Gastrocnemius medialis (tissue), 4 donors: ENCODE results near the gene RNF114. TPM values are rescaled to one million over a fixed set of nuclear protein-coding genes. Genes with fewer than 3 reads are reported as not detected.
A peak's percentile ranks its signal among the peaks of the same experiment; 100 is the strongest.

Experiments used
- ATAC-seq, 2 donors: fragments of 150-250 bp; one replicate each; pipeline ENCODE4 v1.9.1; 2016
- DNase-seq, 2 donors: peaks; one replicate each; pipeline ENCODE4 v3.0.0-alpha.2; 2019
- H3K27ac ChIP-seq, 4 donors: fragments of 200-600 bp; sonication (generic); 1 replicate in 1 of 4; 2 replicates in 3 of 4; pipeline ENCODE4 v1.5.1; 2016 to 2018; ENCODE audit warnings: mild to moderate bottlenecking in 2 of 4, moderate library complexity in 1 of 4
- H3K27me3 ChIP-seq, 3 donors: fragments of 200-600 bp; sonication (generic) in 2 of 3; 1 replicate in 1 of 3; 2 replicates in 2 of 3; pipeline versions ENCODE4 v1.5.1 to v1.6.0; 2016 to 2019; ENCODE audit warnings: mild to moderate bottlenecking in 1 of 3, moderate library complexity in 1 of 3
- H3K36me3 ChIP-seq, 2 donors: fragments of 200-600 bp; sonication (generic) in 1 of 2; one replicate each; pipeline ENCODE4 v1.5.1; 2017 to 2018
- H3K4me1 ChIP-seq, 2 donors: fragments of 200-600 bp; sonication (generic) in 1 of 2; one replicate each; pipeline ENCODE4 v1.5.1; 2016 to 2017; ENCODE audit warnings: mild to moderate bottlenecking in 2 of 2
- H3K4me3 ChIP-seq, 4 donors: fragments of 200-600 bp; sonication (generic) in 3 of 4; 1 replicate in 1 of 4; 2 replicates in 3 of 4; pipeline ENCODE4 v1.5.1; 2016 to 2019; ENCODE audit warnings: mild to moderate bottlenecking in 2 of 4
- H3K9me3 ChIP-seq, 3 donors: fragments of 200-600 bp; sonication (generic) in 2 of 3; 1 replicate in 1 of 3; 2 replicates in 2 of 3; pipeline ENCODE4 v1.5.1; 2016 to 2019
- POLR2A ChIP-seq, 2 donors: fragments of 450-650 bp; IDR thresholded peaks; one replicate each; pipeline ENCODE4 v1.6.1; 2017; ENCODE audit warnings: antibody characterized with exemption in 2 of 2, mild to moderate bottlenecking in 2 of 2, moderate library complexity in 2 of 2
- in situ Hi-C, 4 donors: fragments of 200-750 bp; cut with MboI; loops; one replicate each; pipeline versions ENCODE4 v1.15.0 to v1.8.0; 2017; ENCODE audit warnings: low sequenced_read_pairs in 4 of 4
- intact Hi-C: fragments of 100-400 bp; cut with DNase I; formaldehyde crosslinking; loops from one replicate; pipeline ENCODE4 v1.15.1; 2023; ENCODE audit warnings: low total_unique reads
- total RNA-seq, 4 donors: library from RNA; depleted of rRNA; stranded (reverse); fragments of >200 nt; gene quantifications; one replicate each; pipeline versions ENCODE4 v1.1.0 to v1.2.3, GENCODE V29; 2016
- TF ChIP-seq, protein P1 (sequence below), 5 experiments: fragments of 450-650 bp in 3 of 5; fragments of 200-600 bp in 2 of 5; sonication (generic) in 2 of 5; IDR thresholded peaks in 4 of 5; conservative IDR thresholded peaks in 1 of 5; 1 replicate in 4 of 5; 2 replicates in 1 of 5; pipeline ENCODE4 v1.5.1; 2016 to 2019; ENCODE audit warnings: antibody characterized with exemption in 5 of 5, mild to moderate bottlenecking in 3 of 5, moderate library complexity in 3 of 5

RNF114 gene
- total RNA-seq, 4 donors from 2014 or later: 133 to 216 (median 172) TPM

DNA sequence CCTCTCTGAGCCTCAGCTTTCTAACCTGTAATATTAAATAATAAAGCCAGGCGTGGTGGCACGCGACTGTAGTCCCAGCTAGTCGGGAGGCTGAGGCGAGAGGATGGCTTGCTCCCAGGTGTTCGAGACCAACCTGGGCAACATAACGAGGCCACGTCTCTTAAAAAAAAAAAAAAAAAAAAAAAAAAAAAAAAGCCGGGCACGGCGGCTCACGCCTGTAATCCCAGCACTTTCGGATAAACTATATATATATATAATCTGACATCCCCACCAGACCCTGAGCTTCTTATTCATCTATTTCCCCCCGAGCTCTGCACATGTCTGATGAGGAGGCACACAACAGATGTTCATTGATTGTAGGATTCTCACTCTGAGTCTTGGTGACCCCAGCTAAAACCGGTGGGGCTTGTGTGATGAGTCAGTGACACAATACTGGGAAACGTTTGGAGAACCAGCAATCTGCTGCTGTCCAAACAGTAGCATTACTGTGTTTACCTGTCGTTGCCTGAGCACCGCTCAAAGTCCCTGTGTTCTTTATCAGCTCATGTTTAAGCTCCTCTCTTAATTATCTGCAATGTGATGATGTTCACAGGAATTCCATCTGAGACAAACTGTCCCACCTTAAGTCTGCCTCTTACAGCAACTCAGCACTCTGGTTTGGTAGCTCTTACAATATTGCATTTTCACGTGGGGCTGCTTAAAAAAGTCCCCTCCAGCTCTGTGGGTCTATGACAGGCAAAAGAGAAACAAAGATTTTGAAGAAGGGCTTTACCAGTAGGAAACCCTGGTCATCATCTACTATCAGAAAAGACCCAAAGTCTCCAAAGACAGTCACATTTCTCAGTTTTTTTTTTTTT lies 19.8 kb upstream of the RNF114 start:
- TF ChIP-seq POLR2A (IDR thresholded peaks at IDR 0.05): no peak
- TF ChIP-seq, protein P1, sequence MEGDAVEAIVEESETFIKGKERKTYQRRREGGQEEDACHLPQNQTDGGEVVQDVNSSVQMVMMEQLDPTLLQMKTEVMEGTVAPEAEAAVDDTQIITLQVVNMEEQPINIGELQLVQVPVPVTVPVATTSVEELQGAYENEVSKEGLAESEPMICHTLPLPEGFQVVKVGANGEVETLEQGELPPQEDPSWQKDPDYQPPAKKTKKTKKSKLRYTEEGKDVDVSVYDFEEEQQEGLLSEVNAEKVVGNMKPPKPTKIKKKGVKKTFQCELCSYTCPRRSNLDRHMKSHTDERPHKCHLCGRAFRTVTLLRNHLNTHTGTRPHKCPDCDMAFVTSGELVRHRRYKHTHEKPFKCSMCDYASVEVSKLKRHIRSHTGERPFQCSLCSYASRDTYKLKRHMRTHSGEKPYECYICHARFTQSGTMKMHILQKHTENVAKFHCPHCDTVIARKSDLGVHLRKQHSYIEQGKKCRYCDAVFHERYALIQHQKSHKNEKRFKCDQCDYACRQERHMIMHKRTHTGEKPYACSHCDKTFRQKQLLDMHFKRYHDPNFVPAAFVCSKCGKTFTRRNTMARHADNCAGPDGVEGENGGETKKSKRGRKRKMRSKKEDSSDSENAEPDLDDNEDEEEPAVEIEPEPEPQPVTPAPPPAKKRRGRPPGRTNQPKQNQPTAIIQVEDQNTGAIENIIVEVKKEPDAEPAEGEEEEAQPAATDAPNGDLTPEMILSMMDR (IDR thresholded peaks at IDR 0.05 in 4 of 5, conservative IDR thresholded peaks at IDR 0.05 in 1 of 5): no peak
- Histone ChIP-seq H3K27me3 (no peaks in the 10 kb centered on the region), H3K27ac (peak overlapping the region; percentile 94 to 100 (median 96)), H3K4me1 (peaks cover 32 to 37% of the 10 kb centered on the region in 2 donors), H3K4me3 (peak overlapping the region; percentile 84 to 99 (median 92)), H3K36me3 (no peaks in the 10 kb centered on the region), H3K9me3 (no peaks in the 10 kb centered on the region)
- intact Hi-C loops: loop anchor here (10.0 kb wide), 1 partner anchor 202 kb away; the partner anchor contains the start of gene B4GALT5
- DNase-seq: no peak
- ATAC-seq: peak in 1 of 2 donors; percentile 8
- in situ Hi-C loops: no loop called here

DNA sequence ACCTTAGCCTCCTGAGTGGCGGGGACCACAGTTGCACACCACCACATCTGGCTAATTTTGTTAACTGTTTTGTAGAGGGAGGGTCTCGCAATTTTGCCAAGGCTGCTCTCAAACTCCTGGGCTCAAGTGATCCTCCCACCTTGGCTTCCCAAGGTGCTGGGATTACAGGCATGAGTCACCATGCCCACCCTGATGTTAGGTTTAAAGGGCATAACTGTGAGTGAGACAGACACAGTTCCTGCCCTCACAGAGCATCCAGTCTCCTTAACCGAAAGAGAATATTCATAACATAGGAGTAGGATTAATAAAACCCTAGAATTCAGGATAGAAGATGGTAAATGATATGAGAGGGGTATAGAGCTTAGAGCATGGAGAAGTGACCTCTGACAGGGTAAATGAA lies 17.8 kb upstream of the RNF114 start:
- DNase-seq (no peak), ATAC-seq (no peak)
- Histone ChIP-seq H3K4me1 (peaks cover 18 to 23% of the 10 kb centered on the region in 2 donors), H3K27me3 (no peaks in the 10 kb centered on the region), H3K27ac (no peak overlapping the region), H3K4me3 (no peak overlapping the region), H3K9me3 (no peaks in the 10 kb centered on the region), H3K36me3 (no peaks in the 10 kb centered on the region)
- intact Hi-C loops (loop anchor here (10.0 kb wide), 1 partner anchor 204 kb away; the partner anchor contains the start of gene B4GALT5), in situ Hi-C loops (no loop called here)
- TF ChIP-seq POLR2A (IDR thresholded peaks at IDR 0.05): no peak

DNA sequence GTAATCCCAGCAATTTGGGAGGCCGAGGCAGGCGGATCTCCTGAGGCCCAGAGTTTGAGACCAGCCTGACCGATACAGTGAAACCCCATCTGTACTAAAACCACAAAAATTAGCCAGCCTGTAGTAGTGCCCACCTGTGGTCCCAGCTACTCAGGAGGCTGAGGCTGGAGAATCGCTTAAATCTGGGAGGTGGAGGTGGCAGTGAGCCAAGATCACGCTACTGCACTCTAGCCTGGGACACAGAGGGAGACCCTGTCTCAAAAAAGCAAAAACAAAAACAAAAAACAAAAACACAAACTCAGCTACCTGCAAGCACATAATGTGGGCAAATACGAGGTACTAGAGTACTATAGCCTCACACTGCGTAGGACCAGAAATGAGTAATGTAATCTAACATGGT lies 17.2 kb upstream of the RNF114 start:
- H3K9me3 ChIP-seq: no peaks in the 10 kb centered on the region
- DNase-seq (no peak), ATAC-seq (no peak)
- no peaks in the 10 kb centered on the region for H3K36me3 ChIP-seq
- H3K4me3 ChIP-seq: no peak overlapping the region
- TF ChIP-seq, protein P1 (IDR thresholded peaks at IDR 0.05 in 4 of 5, conservative IDR thresholded peaks at IDR 0.05 in 1 of 5): no peak
- TF ChIP-seq POLR2A (IDR thresholded peaks at IDR 0.05): no peak
- no peaks in the 10 kb centered on the region for H3K27me3 ChIP-seq
- no peak overlapping the region for H3K27ac ChIP-seq
- in situ Hi-C loops: no loop called here
- intact Hi-C loops: loop anchor here (10.0 kb wide), 1 partner anchor 204 kb away; the partner anchor contains the start of gene B4GALT5
- peaks cover 12 to 17% of the 10 kb centered on the region in 2 donors for H3K4me1 ChIP-seq

DNA sequence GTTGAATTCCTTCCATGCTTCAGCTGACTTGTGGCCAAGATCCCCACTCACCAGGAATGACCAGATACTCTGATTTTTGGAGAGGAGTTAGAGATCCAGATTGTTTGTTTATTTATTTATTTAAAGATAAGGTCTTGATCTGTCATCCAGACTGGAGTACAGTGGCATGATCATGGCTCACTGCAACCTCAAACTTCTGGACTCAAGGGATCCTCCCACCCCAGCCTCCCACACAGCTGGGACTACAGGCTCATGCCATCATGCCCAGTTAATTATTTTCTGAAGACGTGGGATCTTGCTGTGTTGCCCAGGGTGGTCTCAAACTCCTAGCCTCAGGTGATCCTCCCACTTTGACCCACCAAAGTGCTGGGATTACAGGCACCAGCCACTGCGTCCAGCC lies 16.7 kb upstream of the RNF114 start:
- DNase-seq (no peak), ATAC-seq (no peak)
- Histone ChIP-seq H3K36me3 (no peaks in the 10 kb centered on the region), H3K4me3 (no peak overlapping the region), H3K4me1 (peaks cover 8 to 13% of the 10 kb centered on the region in 2 donors), H3K27ac (no peak overlapping the region), H3K27me3 (no peaks in the 10 kb centered on the region), H3K9me3 (no peaks in the 10 kb centered on the region)
- TF ChIP-seq POLR2A (IDR thresholded peaks at IDR 0.05): no peak
- TF ChIP-seq, protein P1 (IDR thresholded peaks at IDR 0.05 in 4 of 5, conservative IDR thresholded peaks at IDR 0.05 in 1 of 5): no peak
- in situ Hi-C loops (no loop called here), intact Hi-C loops (loop anchor here (10.0 kb wide), 1 partner anchor 205 kb away; the partner anchor contains the start of gene B4GALT5)

DNA sequence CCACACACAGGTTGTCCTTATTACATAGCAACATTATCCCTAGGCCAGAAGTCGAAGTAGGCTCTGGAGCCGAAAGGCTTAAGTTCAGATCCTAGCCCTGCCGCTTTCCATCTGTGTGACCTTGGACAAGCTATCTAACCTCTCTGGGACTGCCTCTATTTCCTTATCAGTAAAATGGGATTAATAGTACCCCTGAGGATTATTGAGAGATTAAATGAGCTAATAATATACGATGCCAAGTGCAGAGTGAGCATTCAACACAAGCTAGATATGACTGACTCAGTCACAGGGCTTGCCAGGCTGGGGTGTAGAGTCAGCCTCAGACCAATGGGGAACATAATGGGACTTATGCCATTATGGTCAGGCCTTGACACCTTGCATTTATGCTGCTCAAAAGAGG lies 11.9 kb upstream of the RNF114 start:
- Histone ChIP-seq H3K4me3 (no peak overlapping the region), H3K9me3 (no peaks in the 10 kb centered on the region), H3K27me3 (no peaks in the 10 kb centered on the region), H3K36me3 (no peaks in the 10 kb centered on the region), H3K4me1 (no peaks in the 10 kb centered on the region), H3K27ac (no peak overlapping the region)
- ATAC-seq: no peak
- in situ Hi-C loops: loop anchor here in 1 of 4 donors (10.0 kb wide), 1 partner anchor 319 kb away; no protein-coding TSS in a partner anchor
- TF ChIP-seq POLR2A (IDR thresholded peaks at IDR 0.05): no peak
- TF ChIP-seq, protein P1 (IDR thresholded peaks at IDR 0.05 in 4 of 5, conservative IDR thresholded peaks at IDR 0.05 in 1 of 5): no peak
- no peak for DNase-seq
- intact Hi-C loops: no loop called here
